SU-DHL-6 (cell line): ENCODE results near the gene SPAG7.
A peak's percentile ranks its signal among the peaks of the same experiment; 100 is the strongest.

ENCODE experiments used
- H2AFZ ChIP-seq: fragments of 200-600 bp; sonication (generic); 2 replicates; pipeline ENCODE4 v1.6.1; 2014; ENCODE audit warnings: low read depth, mild to moderate bottlenecking, moderate library complexity, mixed read lengths, antibody characterized with exemption, low read length; ENCODE audit not compliant: severe bottlenecking
- H3F3A ChIP-seq: fragments of 200-600 bp; shearing (Covaris generic); 2 replicates; pipeline ENCODE4 v1.6.0; 2016; ENCODE audit warnings: antibody characterized with exemption, mild to moderate bottlenecking; ENCODE audit not compliant: insufficient read depth
- H3K27ac ChIP-seq: fragments of 200-600 bp; sonication (generic); 2 replicates; pipeline ENCODE4 v1.5.1; 2016; ENCODE audit warnings: low read depth, mild to moderate bottlenecking, low read length, moderate library complexity, mixed read lengths
- H3K27me3 ChIP-seq: fragments of 200-600 bp; sonication (generic), shearing (Covaris generic); 2 replicates; pipeline ENCODE4 v1.6.0; 2014; ENCODE audit warnings: mild to moderate bottlenecking, low read length
- H3K36me3 ChIP-seq: fragments of 200-600 bp; sonication (generic); 2 replicates; pipeline ENCODE4 v1.6.1; 2014; ENCODE audit warnings: mild to moderate bottlenecking, low read length, mixed read lengths
- H3K4me2 ChIP-seq: fragments of 300-600, 200-600 bp; shearing (Covaris generic), sonication (generic); 2 replicates; pipeline ENCODE4 v1.6.0; 2014; ENCODE audit warnings: low read length, low read depth, mild to moderate bottlenecking; ENCODE audit not compliant: poor library complexity, severe bottlenecking
- H3K4me3 ChIP-seq: fragments of 200-600 bp; sonication (generic); 2 replicates; pipeline ENCODE4 v1.5.1; 2014; ENCODE audit warnings: antibody characterized with exemption, low read length, mild to moderate bottlenecking, mixed read lengths; ENCODE audit not compliant: insufficient read depth, poor library complexity, severe bottlenecking
- H3K79me2 ChIP-seq: fragments of 200-600 bp; sonication (generic); 2 replicates; pipeline ENCODE4 v1.6.1; 2014; ENCODE audit warnings: mild to moderate bottlenecking, low read length, moderate library complexity; ENCODE audit not compliant: insufficient read depth
- H3K9ac ChIP-seq: fragments of 200-600 bp; sonication (generic); 2 replicates; pipeline ENCODE4 v1.7.0; 2014; ENCODE audit warnings: mild to moderate bottlenecking, low read length
- H3K9me2 ChIP-seq: fragments of 200-600 bp; sonication (generic); replicated peaks from 2 replicates; pipeline ENCODE4 v1.6.1; 2014; ENCODE audit warnings: low read length; ENCODE audit not compliant: insufficient read depth
- H3K9me3 ChIP-seq: fragments of 200-600 bp; sonication (generic); 2 replicates; pipeline ENCODE4 v1.6.1; 2014; ENCODE audit warnings: low read length, mixed read lengths; ENCODE audit not compliant: insufficient read depth
- H4K20me1 ChIP-seq: fragments of 200-600 bp; sonication (generic); 2 replicates; pipeline ENCODE4 v1.6.1; 2014; ENCODE audit warnings: low read depth, mild to moderate bottlenecking, antibody characterized with exemption, low read length, moderate library complexity, mixed read lengths
- CTCF ChIP-seq: fragments of 200-600 bp; sonication (generic); IDR thresholded peaks from one replicate; pipeline ENCODE4 v1.5.1; 2017; ENCODE audit warnings: antibody characterized with exemption, mild to moderate bottlenecking, low read length, moderate library complexity; ENCODE audit not compliant: insufficient read depth, poor library complexity, severe bottlenecking
- EZH2phosphoT487 ChIP-seq: fragments of 200-600 bp; sonication (generic), shearing (Covaris generic); conservative IDR thresholded peaks from 2 replicates; pipeline ENCODE4 v1.6.1; 2018; ENCODE audit warnings: mild to moderate bottlenecking, antibody characterized with exemption, low read length, moderate library complexity, mixed read lengths

The SPAG7 gene

GRCh38 chr17:4967539-4968485, at the start of gene SPAG7:
TSS of gene SPAG7 (minus strand) at chr17:4967817. CDS start at chr17:4967804, 13 bp downstream.
- no peaks in the 10 kb centered on the region for H3K9me2 ChIP-seq
- no peaks in the 10 kb centered on the region for H3K9me3 ChIP-seq
- no peaks in the 10 kb centered on the region for H4K20me1 ChIP-seq
- H3K9ac ChIP-seq = peak within 1 kb of the TSS; percentile 81
- H3F3A ChIP-seq = no peaks in the 10 kb centered on the region
- H3K79me2 ChIP-seq = peaks cover 8% of the 10 kb centered on the region; the same call in 1 of the 2 replicates
- TF ChIP-seq CTCF (no peak), EZH2phosphoT487 (no peak)
- H3K27ac ChIP-seq = peak within 1 kb of the TSS; percentile 73
- no peaks in the 10 kb centered on the region for H3K27me3 ChIP-seq
- peak within 1 kb of the TSS; percentile 68 for H2AFZ ChIP-seq
- peak within 1 kb of the TSS; percentile 70 for H3K4me3 ChIP-seq
- no peaks in the 10 kb centered on the region for H3K36me3 ChIP-seq
- H3K4me2 ChIP-seq = peak within 1 kb of the TSS; percentile 92

- no peak overlapping the region for H3K4me2 ChIP-seq
- H3K9me2 ChIP-seq = no peaks in the 10 kb centered on the region
- H3K36me3 ChIP-seq = no peaks in the 10 kb centered on the region
- no peaks in the 10 kb centered on the region for H4K20me1 ChIP-seq
- no peak for TF ChIP-seq EZH2phosphoT487
- TF ChIP-seq CTCF = no peak
- no peak overlapping the region for H3K4me3 ChIP-seq
- no peak overlapping the region for H2AFZ ChIP-seq
- H3F3A ChIP-seq = no peaks in the 10 kb centered on the region
- H3K79me2 ChIP-seq = no peaks in the 10 kb centered on the region
- H3K27me3 ChIP-seq = no peaks in the 10 kb centered on the region
- no peaks in the 10 kb centered on the region for H3K9me3 ChIP-seq
- no peak overlapping the region for H3K27ac ChIP-seq
- H3K9ac ChIP-seq = no peak overlapping the region
These were observed 46.7 kb upstream of the SPAG7 start for GRCh38 chr17:5014357-5014756.

GRCh38 chr17:5011928-5012327, 44.3 kb upstream of the SPAG7 start:
- Histone ChIP-seq H3K4me2 (no peak overlapping the region), H3K9me2 (no peaks in the 10 kb centered on the region), H3K9ac (no peak overlapping the region), H3K27ac (no peak overlapping the region), H3K4me3 (no peak overlapping the region), H3K79me2 (no peaks in the 10 kb centered on the region), H3K36me3 (no peaks in the 10 kb centered on the region), H2AFZ (no peak overlapping the region), H3F3A (no peaks in the 10 kb centered on the region), H4K20me1 (no peaks in the 10 kb centered on the region), H3K27me3 (no peaks in the 10 kb centered on the region), H3K9me3 (no peaks in the 10 kb centered on the region)
- TF ChIP-seq EZH2phosphoT487 (no peak), CTCF (no peak)
